Tongue (tissue), 2 donors: ENCODE results near the gene FAM181A. TPM values are rescaled to one million over a fixed set of nuclear protein-coding genes. Genes with fewer than 3 reads are reported as not detected.
A peak's percentile ranks its signal among the peaks of the same experiment; 100 is the strongest.

ENCODE experiments used
- DNase-seq: peaks from one replicate; pipeline ENCODE4 v3.0.0-alpha.2; 2015
- total RNA-seq: library from RNA; depleted of rRNA; stranded (reverse); fragments of >200 nt; gene quantifications from one replicate; pipeline ENCODE4 v1.2.3, GENCODE V29; 2014

Gene FAM181A
- total RNA-seq, result 0.31 TPM

- DNase-seq, result no peak
Measured at GRCh38 chr14:93926873-93927799, at the start of gene FAM181A. Gene FAM181A (plus strand): TSS chr14:93927344. CDS start chr14:93928286, 942 bp downstream.

- no peak for DNase-seq
Measured at GRCh38 chr14:93878212-93878611, 48.9 kb upstream of the FAM181A start.

GRCh38 chr14:93878871-93879270 is 48.3 kb upstream of the FAM181A start:
- no peak for DNase-seq

- no peak for DNase-seq
Measured at GRCh38 chr14:93879362-93879983, 47.7 kb upstream of the FAM181A start.

- DNase-seq, result peak; percentile 34
Measured at GRCh38 chr14:93880021-93880820, 46.9 kb upstream of the FAM181A start.

- no peak for DNase-seq
Measured at GRCh38 chr14:93884950-93885349, 42.2 kb upstream of the FAM181A start.

- DNase-seq, result no peak
Measured at GRCh38 chr14:93888995-93889394, 38.1 kb upstream of the FAM181A start.

- DNase-seq, result no peak
Measured at GRCh38 chr14:93889739-93890483, 37.2 kb upstream of the FAM181A start.

GRCh38 chr14:93891756-93892504 is 35.2 kb upstream of the FAM181A start:
- DNase-seq, result no peak

- no peak for DNase-seq
Measured at GRCh38 chr14:93892505-93892839, 34.7 kb upstream of the FAM181A start.

- peak; percentile 88 for DNase-seq
Measured at GRCh38 chr14:93892923-93893558, 34.1 kb upstream of the FAM181A start.

GRCh38 chr14:93893661-93894261 is 33.4 kb upstream of the FAM181A start:
- DNase-seq, result peak; percentile 56

- peak; percentile 19 for DNase-seq
Measured at GRCh38 chr14:93895023-93895604, 32.0 kb upstream of the FAM181A start.

GRCh38 chr14:93897476-93897845 is 29.7 kb upstream of the FAM181A start:
- DNase-seq, result no peak

- no peak for DNase-seq
Measured at GRCh38 chr14:93898081-93898611, 29.0 kb upstream of the FAM181A start.

GRCh38 chr14:93898731-93899130 is 28.4 kb upstream of the FAM181A start:
- DNase-seq, result no peak

- no peak for DNase-seq
Measured at GRCh38 chr14:93901813-93902212, 25.3 kb upstream of the FAM181A start.

GRCh38 chr14:93902619-93903307 is 24.4 kb upstream of the FAM181A start:
- DNase-seq, result no peak
